HG03521 (cell line): ENCODE measurements around the gene MED8.

Experiments
- ATAC-seq: cut with Tn5 transposase; IDR thresholded peaks from one replicate; pipeline ENCODE4 v1.9.1; 2021; ENCODE audit warnings: mild to moderate bottlenecking, moderate library complexity; ENCODE audit not compliant: unreplicated experiment

MED8 gene

GRCh38 chr1:43339584-43340232 lies 49.9 kb downstream of the MED8 start:
- ATAC-seq = no peak

DNA sequence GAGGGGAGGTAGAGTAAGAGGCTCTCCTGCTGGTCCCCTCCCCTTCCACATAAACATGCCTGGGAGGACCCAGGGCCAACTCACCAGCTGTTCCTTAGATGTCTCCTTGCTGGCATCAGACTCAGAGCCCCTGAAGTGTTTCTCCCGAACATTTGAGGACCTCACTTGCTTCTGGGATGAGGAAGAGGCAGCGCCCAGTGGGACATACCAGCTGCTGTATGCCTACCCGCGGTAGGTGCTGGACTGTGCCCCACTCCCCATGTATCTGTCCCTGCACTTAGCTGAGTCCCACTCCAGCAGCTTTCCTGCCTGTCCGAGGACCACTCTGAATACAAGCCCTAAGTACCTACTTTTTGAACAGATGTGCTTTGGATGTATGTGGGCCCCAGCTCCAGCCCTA lies 51.6 kb downstream of the MED8 start:
- no peak for ATAC-seq

GRCh38 chr1:43337588-43337987 lies 52.0 kb downstream of the MED8 start, which contains the start of gene MPL:
Gene MPL (plus strand): TSS chr1:43337818. CDS start chr1:43337849, 31 bp downstream.
- ATAC-seq = no peak

GRCh38 chr1:43334453-43335205 lies 55.0 kb downstream of the MED8 start:
- ATAC-seq = no peak
